ENCODE measurements around the gene BST2. TPM values are rescaled to one million over a fixed set of nuclear protein-coding genes. Genes with fewer than 3 reads are reported as not detected.

BST2 gene
- total RNA-seq, 1 experiment from 2014 or later, result 98.4 TPM

DNA sequence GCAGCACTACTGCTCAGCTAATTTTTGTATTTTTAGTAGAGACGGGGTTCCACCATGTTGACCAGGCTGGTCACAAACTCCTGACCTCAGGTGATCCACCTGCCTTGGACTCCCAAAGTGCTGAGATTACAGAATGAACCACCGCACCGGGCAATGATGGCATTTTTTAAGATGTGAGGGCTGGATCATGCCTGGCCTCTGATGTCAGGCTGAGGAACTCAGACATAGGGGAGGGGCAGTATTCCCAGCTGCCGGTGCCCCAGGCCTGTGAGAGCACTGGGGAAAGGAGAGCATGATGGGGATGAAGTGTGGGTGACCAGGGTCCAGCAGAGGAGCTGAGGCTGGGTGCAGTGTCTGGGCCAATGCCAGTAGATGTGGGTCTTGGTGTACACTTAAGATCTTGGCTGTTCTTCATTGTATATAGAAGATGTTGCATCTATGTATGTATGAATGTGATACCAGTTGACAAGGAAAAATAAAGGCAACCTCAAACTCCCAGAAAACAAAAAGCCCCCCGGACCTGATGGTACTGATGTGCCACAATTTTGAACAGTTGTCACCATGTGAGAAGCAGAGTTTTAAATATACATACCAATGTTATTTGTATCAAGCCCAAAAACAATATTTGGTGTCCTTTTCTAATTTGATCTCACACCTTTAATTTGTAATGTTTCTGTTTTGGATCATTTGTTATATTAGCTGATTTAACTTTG lies 24.8 kb downstream of the BST2 start:
- Mint-ChIP-seq H3K4me3 (ENCODE audit: unreplicated experiment) (no peak overlapping the region), H3K36me3 (ENCODE audit: insufficient read depth, unreplicated experiment) (no peaks in the 10 kb centered on the region), H3K27me3 (ENCODE audit: insufficient read depth, unreplicated experiment) (no peaks in the 10 kb centered on the region), H3K9me3 (ENCODE audit: unreplicated experiment) (no peaks in the 10 kb centered on the region), H3K27ac (ENCODE audit: unreplicated experiment) (no peak overlapping the region), H3K4me1 (ENCODE audit: low read depth, unreplicated experiment) (no peaks in the 10 kb centered on the region)
- Histone ChIP-seq H3K4me3 (ENCODE audit: low read depth, low read length) (no peak overlapping the region), H3K36me3 (ENCODE audit: control insufficient read depth, insufficient read depth, low read length) (no peaks in the 10 kb centered on the region), H3K9me3 (no peaks in the 10 kb centered on the region), H3K27me3 (replicated peaks; ENCODE audit: control insufficient read depth, insufficient read depth, low read length) (no peaks in the 10 kb centered on the region), H3K4me1 (no peaks in the 10 kb centered on the region)
- no peak for DNase-seq
- TF ChIP-seq, protein P1, sequence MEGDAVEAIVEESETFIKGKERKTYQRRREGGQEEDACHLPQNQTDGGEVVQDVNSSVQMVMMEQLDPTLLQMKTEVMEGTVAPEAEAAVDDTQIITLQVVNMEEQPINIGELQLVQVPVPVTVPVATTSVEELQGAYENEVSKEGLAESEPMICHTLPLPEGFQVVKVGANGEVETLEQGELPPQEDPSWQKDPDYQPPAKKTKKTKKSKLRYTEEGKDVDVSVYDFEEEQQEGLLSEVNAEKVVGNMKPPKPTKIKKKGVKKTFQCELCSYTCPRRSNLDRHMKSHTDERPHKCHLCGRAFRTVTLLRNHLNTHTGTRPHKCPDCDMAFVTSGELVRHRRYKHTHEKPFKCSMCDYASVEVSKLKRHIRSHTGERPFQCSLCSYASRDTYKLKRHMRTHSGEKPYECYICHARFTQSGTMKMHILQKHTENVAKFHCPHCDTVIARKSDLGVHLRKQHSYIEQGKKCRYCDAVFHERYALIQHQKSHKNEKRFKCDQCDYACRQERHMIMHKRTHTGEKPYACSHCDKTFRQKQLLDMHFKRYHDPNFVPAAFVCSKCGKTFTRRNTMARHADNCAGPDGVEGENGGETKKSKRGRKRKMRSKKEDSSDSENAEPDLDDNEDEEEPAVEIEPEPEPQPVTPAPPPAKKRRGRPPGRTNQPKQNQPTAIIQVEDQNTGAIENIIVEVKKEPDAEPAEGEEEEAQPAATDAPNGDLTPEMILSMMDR (IDR thresholded peaks at IDR 0.05; ENCODE audit: insufficient read depth in 1 of 2, low read depth in 1 of 2, low read length in 1 of 2, severe bottlenecking in 1 of 2, unreplicated experiment in 1 of 2), result no peak
- ChIA-PET POLR2A (no interaction called here), CTCF (no interaction called here)
- intact Hi-C loops (cut with micrococcal nuclease; ENCODE audit: unreplicated experiment), result no loop called here
- no TSS peak for BruUV-seq (replicated peaks)

- ChIA-PET POLR2A (no interaction called here), CTCF (interaction anchor here (0.5 kb wide), 1 partner anchor 861 kb away, joined by 3 read pairs; no protein-coding TSS in a partner anchor)
- Histone ChIP-seq H3K4me1 (no peaks in the 10 kb centered on the region), H3K9me3 (no peaks in the 10 kb centered on the region), H3K36me3 (ENCODE audit: control insufficient read depth, insufficient read depth, low read length) (no peaks in the 10 kb centered on the region), H3K27me3 (replicated peaks; ENCODE audit: control insufficient read depth, insufficient read depth, low read length) (no peaks in the 10 kb centered on the region), H3K4me3 (ENCODE audit: low read depth, low read length) (no peak overlapping the region)
- no peaks in the 10 kb centered on the region for H3K27me3 Mint-ChIP-seq (ENCODE audit: insufficient read depth, unreplicated experiment)
- intact Hi-C loops (cut with micrococcal nuclease; ENCODE audit: unreplicated experiment), result no loop called here
- H3K27ac Mint-ChIP-seq (ENCODE audit: unreplicated experiment), result no peak overlapping the region
- no peaks in the 10 kb centered on the region for H3K36me3 Mint-ChIP-seq (ENCODE audit: insufficient read depth, unreplicated experiment)
- TF ChIP-seq, protein P1 (IDR thresholded peaks at IDR 0.05; ENCODE audit: insufficient read depth in 1 of 2, low read depth in 1 of 2, low read length in 1 of 2, severe bottlenecking in 1 of 2, unreplicated experiment in 1 of 2), result no peak
- BruUV-seq (replicated peaks), result no TSS peak
- no peak overlapping the region for H3K4me3 Mint-ChIP-seq (ENCODE audit: unreplicated experiment)
- H3K9me3 Mint-ChIP-seq (ENCODE audit: unreplicated experiment), result no peaks in the 10 kb centered on the region
- no peak for DNase-seq
- H3K4me1 Mint-ChIP-seq (ENCODE audit: low read depth, unreplicated experiment), result no peaks in the 10 kb centered on the region
Observed at GRCh38 chr19:17379221-17379631, 26.2 kb downstream of the BST2 start.

DNA sequence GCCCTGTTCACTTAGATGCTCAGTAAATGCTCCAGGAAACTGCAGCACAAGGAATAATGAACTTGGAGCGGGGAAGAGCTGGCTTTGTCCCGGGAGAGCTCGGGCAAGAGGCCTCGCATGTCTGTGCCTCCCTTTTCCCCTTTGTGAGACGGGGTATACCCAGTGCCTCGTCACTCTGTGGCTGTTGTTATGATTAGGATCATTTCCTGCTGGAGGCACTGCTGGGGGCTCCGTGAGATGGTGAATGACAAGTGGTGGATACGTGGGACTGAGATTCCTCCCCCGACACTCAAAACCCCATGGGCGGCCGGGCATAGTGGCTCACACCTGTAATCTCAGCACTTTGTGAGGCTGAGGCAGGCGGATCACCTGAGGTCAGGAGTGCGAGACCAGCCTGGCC lies 27.2 kb downstream of the BST2 start:
- ChIA-PET CTCF (no interaction called here), POLR2A (no interaction called here)
- no peak for DNase-seq
- Mint-ChIP-seq H3K4me3 (ENCODE audit: unreplicated experiment) (no peak overlapping the region), H3K27ac (ENCODE audit: unreplicated experiment) (no peak overlapping the region), H3K9me3 (ENCODE audit: unreplicated experiment) (no peaks in the 10 kb centered on the region), H3K4me1 (ENCODE audit: low read depth, unreplicated experiment) (no peaks in the 10 kb centered on the region), H3K27me3 (ENCODE audit: insufficient read depth, unreplicated experiment) (no peaks in the 10 kb centered on the region), H3K36me3 (ENCODE audit: insufficient read depth, unreplicated experiment) (no peaks in the 10 kb centered on the region)
- no TSS peak for BruUV-seq (replicated peaks)
- Histone ChIP-seq H3K4me3 (ENCODE audit: low read depth, low read length) (no peak overlapping the region), H3K27me3 (replicated peaks; ENCODE audit: control insufficient read depth, insufficient read depth, low read length) (no peaks in the 10 kb centered on the region), H3K9me3 (no peaks in the 10 kb centered on the region), H3K36me3 (ENCODE audit: control insufficient read depth, insufficient read depth, low read length) (no peaks in the 10 kb centered on the region), H3K4me1 (no peaks in the 10 kb centered on the region)
- TF ChIP-seq, protein P1 (IDR thresholded peaks at IDR 0.05; ENCODE audit: insufficient read depth in 1 of 2, low read depth in 1 of 2, low read length in 1 of 2, severe bottlenecking in 1 of 2, unreplicated experiment in 1 of 2), result no peak
- intact Hi-C loops (cut with micrococcal nuclease; ENCODE audit: unreplicated experiment), result no loop called here

All from Caco-2 (cell line).